GM12865 (cell line): ENCODE data around the gene DNAJC22.
"Not testable (repeated sequence)": the region's sequence is repeated elsewhere in the genome, so short reads cannot be mapped to it uniquely, and the experiment has no call there.

ENCODE experiments used
- DNase-seq: peaks from one replicate; pipeline ENCODE4 v3.0.0; 2010; ENCODE audit warnings: low read depth
- H3K4me3 ChIP-seq: 2 replicates; pipeline ENCODE4 v1.5.1; 2011; ENCODE audit warnings: mild to moderate bottlenecking, low read depth, low read length, control low read depth
- TF ChIP-seq, protein P1 (sequence below): IDR thresholded peaks from 2 replicates; pipeline ENCODE4 v1.5.1; 2011; ENCODE audit warnings: low read length, control low read depth, low read depth, inconsistent platforms; ENCODE audit not compliant: insufficient read depth; ENCODE audit errors: missing control alignments

The DNAJC22 gene

DNA sequence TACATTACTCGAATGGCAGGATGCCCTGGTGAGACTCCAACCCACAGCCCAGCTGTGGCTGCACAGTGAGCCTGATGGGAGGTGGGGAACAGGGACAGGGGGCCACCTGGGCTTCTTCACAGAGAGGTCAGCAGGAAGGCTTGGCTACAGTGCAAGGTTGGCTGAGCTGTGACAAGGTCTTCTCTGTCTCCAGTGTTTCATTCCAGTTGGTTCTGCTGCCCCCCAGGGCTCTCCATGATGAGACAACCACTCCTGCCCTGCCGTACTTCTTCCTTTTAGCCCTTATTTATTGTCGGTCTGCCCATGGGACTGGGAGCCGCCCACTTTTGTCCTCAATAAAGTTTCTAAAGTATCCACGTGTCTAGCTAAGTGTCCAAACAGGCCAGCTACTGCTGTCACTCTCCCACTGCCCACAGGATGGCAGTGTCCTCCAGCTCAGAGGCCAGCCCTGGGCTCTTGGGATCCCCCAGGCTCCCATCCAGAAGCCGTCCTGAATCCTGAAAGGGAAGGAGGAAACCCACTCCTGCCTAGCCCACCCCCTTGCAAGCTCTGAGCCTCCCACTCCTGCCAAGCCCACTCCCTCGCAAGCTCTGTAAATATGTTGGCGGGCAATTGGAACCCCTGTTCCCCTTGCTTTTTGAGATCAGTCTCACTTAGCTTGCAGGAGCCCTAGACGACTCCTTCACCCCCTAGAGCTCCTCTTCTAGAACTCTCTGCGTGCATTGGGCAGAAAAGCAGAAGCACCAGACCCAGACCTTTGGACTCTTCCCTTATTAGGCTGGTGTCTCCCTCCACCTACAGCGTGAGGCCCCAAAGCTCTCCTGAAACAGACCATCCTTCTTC, 15.1 kb upstream of the DNAJC22 start:
- TF ChIP-seq, protein P1, sequence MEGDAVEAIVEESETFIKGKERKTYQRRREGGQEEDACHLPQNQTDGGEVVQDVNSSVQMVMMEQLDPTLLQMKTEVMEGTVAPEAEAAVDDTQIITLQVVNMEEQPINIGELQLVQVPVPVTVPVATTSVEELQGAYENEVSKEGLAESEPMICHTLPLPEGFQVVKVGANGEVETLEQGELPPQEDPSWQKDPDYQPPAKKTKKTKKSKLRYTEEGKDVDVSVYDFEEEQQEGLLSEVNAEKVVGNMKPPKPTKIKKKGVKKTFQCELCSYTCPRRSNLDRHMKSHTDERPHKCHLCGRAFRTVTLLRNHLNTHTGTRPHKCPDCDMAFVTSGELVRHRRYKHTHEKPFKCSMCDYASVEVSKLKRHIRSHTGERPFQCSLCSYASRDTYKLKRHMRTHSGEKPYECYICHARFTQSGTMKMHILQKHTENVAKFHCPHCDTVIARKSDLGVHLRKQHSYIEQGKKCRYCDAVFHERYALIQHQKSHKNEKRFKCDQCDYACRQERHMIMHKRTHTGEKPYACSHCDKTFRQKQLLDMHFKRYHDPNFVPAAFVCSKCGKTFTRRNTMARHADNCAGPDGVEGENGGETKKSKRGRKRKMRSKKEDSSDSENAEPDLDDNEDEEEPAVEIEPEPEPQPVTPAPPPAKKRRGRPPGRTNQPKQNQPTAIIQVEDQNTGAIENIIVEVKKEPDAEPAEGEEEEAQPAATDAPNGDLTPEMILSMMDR: peak; percentile 49
- DNase-seq: no peak
- H3K4me3 ChIP-seq: no peak overlapping the region

GRCh38 chr12:49332441-49332861, 14.2 kb upstream of the DNAJC22 start:
- TF ChIP-seq, protein P1: no peak
- DNase-seq: no peak
- no peak overlapping the region for H3K4me3 ChIP-seq

- TF ChIP-seq, protein P1: no peak
- no peak for DNase-seq
- H3K4me3 ChIP-seq: no peak overlapping the region
Measured at GRCh38 chr12:49332891-49333371, 13.8 kb upstream of the DNAJC22 start.

GRCh38 chr12:49333778-49334177, 12.9 kb upstream of the DNAJC22 start:
- H3K4me3 ChIP-seq, DNase-seq: not testable (repeated sequence)

GRCh38 chr12:49334226-49334625, 12.5 kb upstream of the DNAJC22 start:
- TF ChIP-seq, protein P1: no peak
- H3K4me3 ChIP-seq: no peak overlapping the region
- no peak for DNase-seq

GRCh38 chr12:49334681-49335080, 12.0 kb upstream of the DNAJC22 start:
- TF ChIP-seq, protein P1: no peak
- no peak overlapping the region for H3K4me3 ChIP-seq
- no peak for DNase-seq

DNA sequence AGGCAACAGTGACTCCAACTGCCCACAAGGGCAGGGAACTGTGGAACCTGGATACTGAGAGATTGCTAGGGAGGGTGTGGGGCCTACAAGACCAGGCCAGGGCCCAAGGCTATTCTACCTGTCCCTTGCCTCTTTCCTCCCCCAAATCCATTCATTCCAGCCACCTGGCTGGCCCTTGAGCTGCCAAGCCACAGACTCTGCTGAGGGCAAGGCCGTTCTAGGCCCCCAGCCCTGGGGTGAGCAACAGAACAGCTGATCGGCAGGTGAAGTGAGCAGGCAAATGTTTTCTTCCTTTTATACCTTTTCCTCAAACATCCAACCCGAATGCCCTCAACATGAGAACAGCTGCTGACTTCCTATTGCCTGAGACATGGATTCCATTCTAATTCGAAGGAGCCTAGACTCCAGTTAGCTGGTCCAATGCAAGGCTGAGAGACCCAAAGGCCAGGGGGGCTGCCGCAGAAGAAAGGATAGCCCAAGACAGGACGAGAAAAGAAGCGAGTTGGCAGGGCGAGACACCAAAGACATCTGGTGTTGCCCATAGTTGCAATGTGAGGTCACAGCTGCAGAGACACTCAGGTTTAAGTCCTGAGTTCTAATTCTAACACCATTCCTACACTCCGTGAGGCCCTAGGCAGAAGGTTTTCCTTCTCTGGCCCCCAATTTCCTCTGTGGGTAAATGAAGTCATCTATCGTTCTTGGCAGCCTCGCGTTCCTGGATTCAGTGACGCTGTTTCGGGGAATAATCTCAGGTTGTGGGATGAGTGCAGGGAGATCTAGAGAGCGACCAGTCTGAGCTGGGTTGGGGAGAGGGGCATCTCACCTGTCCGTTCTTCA, 11.4 kb upstream of the DNAJC22 start:
- H3K4me3 ChIP-seq: no peak overlapping the region
- DNase-seq: no peak
- TF ChIP-seq, protein P1: no peak
